ENCODE measurements around the gene DISC1.

The DISC1 gene

GRCh38 chr1:231918239-231919015 lies 291.8 kb downstream of the DISC1 start:
- DNase-seq, result no peak

- no peak for DNase-seq
Measured at GRCh38 chr1:231919239-231919885, 292.8 kb downstream of the DISC1 start.

GRCh38 chr1:231919886-231920285 lies 293.3 kb downstream of the DISC1 start:
- DNase-seq, result no peak

GRCh38 chr1:231921646-231922345 lies 295.2 kb downstream of the DISC1 start:
- DNase-seq, result no peak

- DNase-seq, result no peak
Measured at GRCh38 chr1:231923491-231924041, 297.0 kb downstream of the DISC1 start.

GRCh38 chr1:231924180-231924579 lies 297.6 kb downstream of the DISC1 start:
- DNase-seq, result no peak

GRCh38 chr1:231925864-231926263 lies 299.3 kb downstream of the DISC1 start:
- DNase-seq, result no peak

- DNase-seq, result no peak
Measured at GRCh38 chr1:231926340-231926739, 299.8 kb downstream of the DISC1 start.

- DNase-seq, result no peak
Measured at GRCh38 chr1:231926933-231927332, 300.3 kb downstream of the DISC1 start.

GRCh38 chr1:231927431-231927830 lies 300.8 kb downstream of the DISC1 start:
- DNase-seq, result no peak

- no peak for DNase-seq
Measured at GRCh38 chr1:231929311-231929710, 302.7 kb downstream of the DISC1 start.

- no peak for DNase-seq
Measured at GRCh38 chr1:231930257-231930947, 303.8 kb downstream of the DISC1 start.

GRCh38 chr1:231931146-231931545 lies 304.6 kb downstream of the DISC1 start:
- no peak for DNase-seq

- no peak for DNase-seq
Measured at GRCh38 chr1:231931846-231932454, 305.4 kb downstream of the DISC1 start.

- DNase-seq, result no peak
Measured at GRCh38 chr1:231933711-231934626, 307.4 kb downstream of the DISC1 start.

- no peak for DNase-seq
Measured at GRCh38 chr1:231934797-231935196, 308.2 kb downstream of the DISC1 start.

GRCh38 chr1:231935856-231936255 lies 309.3 kb downstream of the DISC1 start:
- DNase-seq, result no peak

- no peak for DNase-seq
Measured at GRCh38 chr1:231936983-231937775, 310.6 kb downstream of the DISC1 start.

GRCh38 chr1:231938211-231938610 lies 311.6 kb downstream of the DISC1 start:
- no peak for DNase-seq

GRCh38 chr1:231938711-231939110 lies 312.1 kb downstream of the DISC1 start:
- no peak for DNase-seq

GRCh38 chr1:231939118-231939517 lies 312.5 kb downstream of the DISC1 start:
- DNase-seq, result no peak
